BE2C (cell line): Measurements from ENCODE around the gene HIRIP3.
"Not testable (repeated sequence)": the region's sequence is repeated elsewhere in the genome, so short reads cannot be mapped to it uniquely, and the experiment has no call there.

Source experiments
- DNase-seq: peaks from one replicate; pipeline ENCODE4 v3.0.0-alpha.2; 2020
- H3K27me3 ChIP-seq: fragments of 250-450 bp; sonication (Bioruptor Pico); 2 replicates; pipeline ENCODE4 v1.5.1; 2020; ENCODE audit warnings: mild to moderate bottlenecking
- H3K36me3 ChIP-seq: fragments of 250-450 bp; sonication (Bioruptor Pico); 2 replicates; pipeline ENCODE4 v1.5.1; 2020; ENCODE audit warnings: mild to moderate bottlenecking
- H3K4me1 ChIP-seq: fragments of 250-450 bp; sonication (Bioruptor Pico); 2 replicates; pipeline ENCODE4 v1.5.1; 2020
- H3K4me3 ChIP-seq: 2 replicates; pipeline ENCODE4 v1.5.1; 2011; ENCODE audit warnings: low read depth, low read length
- H3K9me3 ChIP-seq: fragments of 250-450 bp; sonication (Bioruptor Pico); 2 replicates; pipeline ENCODE4 v1.5.1; 2020
- TF ChIP-seq, protein P1 (sequence below): IDR thresholded peaks from 2 replicates; pipeline ENCODE4 v1.5.1; 2012; ENCODE audit warnings: mild to moderate bottlenecking, low read depth, low read length

The HIRIP3 gene

DNA sequence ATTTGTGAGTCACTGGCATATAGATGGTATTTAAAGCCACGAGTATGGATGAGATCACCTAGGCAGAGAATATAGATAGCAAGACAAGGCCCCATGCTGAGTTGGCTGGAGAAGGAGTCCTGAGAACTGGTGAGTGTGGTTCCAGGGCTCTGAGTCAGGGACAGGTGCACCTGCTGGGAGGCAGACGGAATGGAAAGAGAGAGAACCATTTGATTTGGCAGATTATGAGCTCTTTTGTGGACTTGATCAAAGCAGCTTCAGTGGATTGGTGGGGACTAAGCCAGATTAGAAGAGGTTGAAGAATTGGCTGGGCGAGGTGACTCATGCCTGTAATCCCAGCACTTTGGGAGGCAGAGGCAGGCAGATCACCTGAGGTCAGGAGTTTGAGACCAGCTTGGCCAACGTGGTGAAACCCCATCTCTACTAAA lies 23.3 kb upstream of the HIRIP3 start:
- no peak for DNase-seq
- no peaks in the 10 kb centered on the region for H3K9me3 ChIP-seq
- no peak overlapping the region for H3K4me3 ChIP-seq
- H3K36me3 ChIP-seq: no peaks in the 10 kb centered on the region
- no peaks in the 10 kb centered on the region for H3K4me1 ChIP-seq
- H3K27me3 ChIP-seq: no peaks in the 10 kb centered on the region
- TF ChIP-seq, protein P1, sequence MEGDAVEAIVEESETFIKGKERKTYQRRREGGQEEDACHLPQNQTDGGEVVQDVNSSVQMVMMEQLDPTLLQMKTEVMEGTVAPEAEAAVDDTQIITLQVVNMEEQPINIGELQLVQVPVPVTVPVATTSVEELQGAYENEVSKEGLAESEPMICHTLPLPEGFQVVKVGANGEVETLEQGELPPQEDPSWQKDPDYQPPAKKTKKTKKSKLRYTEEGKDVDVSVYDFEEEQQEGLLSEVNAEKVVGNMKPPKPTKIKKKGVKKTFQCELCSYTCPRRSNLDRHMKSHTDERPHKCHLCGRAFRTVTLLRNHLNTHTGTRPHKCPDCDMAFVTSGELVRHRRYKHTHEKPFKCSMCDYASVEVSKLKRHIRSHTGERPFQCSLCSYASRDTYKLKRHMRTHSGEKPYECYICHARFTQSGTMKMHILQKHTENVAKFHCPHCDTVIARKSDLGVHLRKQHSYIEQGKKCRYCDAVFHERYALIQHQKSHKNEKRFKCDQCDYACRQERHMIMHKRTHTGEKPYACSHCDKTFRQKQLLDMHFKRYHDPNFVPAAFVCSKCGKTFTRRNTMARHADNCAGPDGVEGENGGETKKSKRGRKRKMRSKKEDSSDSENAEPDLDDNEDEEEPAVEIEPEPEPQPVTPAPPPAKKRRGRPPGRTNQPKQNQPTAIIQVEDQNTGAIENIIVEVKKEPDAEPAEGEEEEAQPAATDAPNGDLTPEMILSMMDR: no peak

DNA sequence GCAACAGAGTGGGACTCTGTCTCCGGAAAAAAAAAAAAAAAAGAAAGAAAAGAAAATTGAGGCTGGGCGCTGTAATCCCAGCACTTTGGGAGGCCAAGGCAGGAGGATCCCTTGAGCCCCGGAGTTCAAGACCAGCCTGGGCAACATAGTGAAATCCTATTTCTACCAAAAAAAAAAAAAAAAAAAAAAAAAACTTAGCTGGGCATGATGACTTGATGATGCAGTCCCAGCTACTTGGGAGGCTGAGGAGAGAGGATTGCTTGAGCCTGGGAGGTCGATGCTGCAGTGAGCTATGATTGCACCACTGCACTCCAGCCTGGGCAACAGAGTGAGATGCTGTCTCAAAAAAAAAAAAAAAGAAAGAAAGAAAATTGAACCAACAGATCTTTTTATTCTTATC lies 22.5 kb upstream of the HIRIP3 start:
- not testable (repeated sequence) for H3K36me3 ChIP-seq, DNase-seq, H3K4me1 ChIP-seq, H3K4me3 ChIP-seq, H3K27me3 ChIP-seq, H3K9me3 ChIP-seq

DNA sequence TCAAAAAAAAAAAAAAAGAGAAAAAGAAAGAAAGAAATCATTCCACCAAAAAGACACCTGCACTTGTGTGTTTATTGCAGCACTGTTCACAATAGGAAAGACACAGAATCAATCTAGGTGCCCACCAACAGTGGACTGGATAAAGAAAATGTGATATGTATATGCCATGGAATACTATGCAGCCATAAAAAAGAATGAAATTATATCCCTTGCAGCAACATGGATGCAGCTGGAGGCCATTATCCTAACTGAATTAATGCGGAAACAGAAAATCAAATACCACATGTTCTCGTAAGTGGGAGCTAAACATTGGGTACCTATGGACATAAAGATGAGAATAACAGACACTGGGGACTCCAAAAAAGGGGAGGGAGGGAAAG lies 21.9 kb upstream of the HIRIP3 start:
- no peak for DNase-seq
- H3K4me3 ChIP-seq: no peak overlapping the region
- TF ChIP-seq, protein P1: no peak

DNA sequence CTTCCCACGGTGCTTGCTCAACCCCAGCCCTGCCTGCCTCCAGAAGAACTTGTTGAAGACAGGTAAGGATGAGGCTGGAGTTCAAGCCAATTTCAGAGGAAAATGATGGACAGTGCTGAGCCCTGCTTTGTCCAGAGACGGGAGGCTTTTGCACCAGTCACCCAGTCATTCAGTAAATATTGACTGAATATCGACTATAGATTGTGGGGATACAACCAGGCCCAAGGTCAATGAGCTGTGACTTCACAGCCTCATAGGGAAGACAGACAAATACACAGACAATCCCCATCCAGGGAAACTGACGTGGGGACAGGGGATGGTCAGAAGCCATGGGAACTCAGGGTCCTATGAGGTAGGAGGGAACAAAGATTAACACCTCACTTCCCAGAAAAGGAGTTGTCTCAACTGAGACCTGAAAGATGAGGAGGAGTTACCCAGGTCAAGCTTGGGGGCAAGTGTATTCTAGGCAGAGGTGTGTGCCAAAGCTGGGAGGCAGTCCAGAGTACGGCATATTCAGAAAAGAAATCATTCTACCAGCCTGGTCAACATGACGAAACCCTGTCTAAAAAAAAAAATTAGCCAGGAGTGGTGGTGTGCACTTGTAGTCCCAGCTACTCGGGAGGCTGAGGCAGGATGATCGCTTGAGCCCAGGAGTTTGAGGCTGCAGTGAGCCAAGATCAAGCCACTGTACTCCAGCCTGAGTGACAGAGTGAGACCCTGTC lies 21.3 kb upstream of the HIRIP3 start:
- Histone ChIP-seq H3K4me3 (no peak overlapping the region), H3K4me1 (no peaks in the 10 kb centered on the region), H3K9me3 (no peaks in the 10 kb centered on the region), H3K36me3 (no peaks in the 10 kb centered on the region), H3K27me3 (no peaks in the 10 kb centered on the region)
- DNase-seq: no peak
- TF ChIP-seq, protein P1: no peak

More for the DNA sequence above, 21.9 kb upstream of the HIRIP3 start:
- no peaks in the 10 kb centered on the region for H3K4me1 ChIP-seq
- no peaks in the 10 kb centered on the region for H3K27me3 ChIP-seq
- H3K36me3 ChIP-seq: no peaks in the 10 kb centered on the region
- H3K9me3 ChIP-seq: no peaks in the 10 kb centered on the region

DNA sequence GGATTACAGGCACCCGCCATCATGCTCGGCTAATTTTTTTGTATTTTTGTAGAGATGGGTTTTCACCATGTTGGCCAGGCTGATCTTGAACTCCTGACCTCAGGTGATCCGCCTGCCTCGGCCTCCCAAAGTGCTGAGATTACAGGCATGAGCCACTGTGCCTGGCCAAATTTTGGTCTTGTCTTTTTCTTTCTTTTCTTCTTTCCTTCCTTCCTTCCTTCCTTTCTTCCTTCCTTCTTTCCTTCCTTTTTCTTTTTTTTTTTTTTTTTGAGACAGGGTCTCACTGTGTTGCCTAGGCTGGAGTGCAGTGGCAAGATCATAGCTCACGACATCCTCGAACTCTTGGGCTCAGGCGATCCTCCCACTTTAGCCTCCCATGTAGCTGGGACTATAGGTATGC lies 20.0 kb upstream of the HIRIP3 start:
- not testable (repeated sequence) for H3K27me3 ChIP-seq, H3K4me3 ChIP-seq, H3K9me3 ChIP-seq, H3K4me1 ChIP-seq, DNase-seq, H3K36me3 ChIP-seq

DNA sequence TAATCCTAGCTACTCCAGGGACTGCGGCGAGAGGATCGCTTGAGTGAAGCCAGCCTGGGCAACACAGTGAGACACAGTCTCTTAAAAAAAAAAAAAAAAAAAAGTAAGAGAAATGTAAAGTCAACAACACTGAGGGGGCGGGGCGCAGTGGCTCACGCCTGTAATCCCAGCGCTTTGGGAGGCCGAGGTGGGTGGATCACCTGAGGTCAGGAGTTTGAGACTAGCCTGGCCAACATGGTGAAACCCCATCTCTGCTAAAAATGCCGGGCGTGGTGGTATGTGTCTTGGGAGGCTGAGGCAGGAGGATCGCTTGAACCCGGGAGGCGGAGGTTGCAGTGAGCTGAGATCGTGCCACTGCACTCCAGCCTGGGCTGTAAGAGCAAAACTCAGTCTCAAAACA lies 17.2 kb upstream of the HIRIP3 start:
- H3K9me3 ChIP-seq, H3K4me3 ChIP-seq, H3K4me1 ChIP-seq, H3K36me3 ChIP-seq, H3K27me3 ChIP-seq, DNase-seq: not testable (repeated sequence)

DNA sequence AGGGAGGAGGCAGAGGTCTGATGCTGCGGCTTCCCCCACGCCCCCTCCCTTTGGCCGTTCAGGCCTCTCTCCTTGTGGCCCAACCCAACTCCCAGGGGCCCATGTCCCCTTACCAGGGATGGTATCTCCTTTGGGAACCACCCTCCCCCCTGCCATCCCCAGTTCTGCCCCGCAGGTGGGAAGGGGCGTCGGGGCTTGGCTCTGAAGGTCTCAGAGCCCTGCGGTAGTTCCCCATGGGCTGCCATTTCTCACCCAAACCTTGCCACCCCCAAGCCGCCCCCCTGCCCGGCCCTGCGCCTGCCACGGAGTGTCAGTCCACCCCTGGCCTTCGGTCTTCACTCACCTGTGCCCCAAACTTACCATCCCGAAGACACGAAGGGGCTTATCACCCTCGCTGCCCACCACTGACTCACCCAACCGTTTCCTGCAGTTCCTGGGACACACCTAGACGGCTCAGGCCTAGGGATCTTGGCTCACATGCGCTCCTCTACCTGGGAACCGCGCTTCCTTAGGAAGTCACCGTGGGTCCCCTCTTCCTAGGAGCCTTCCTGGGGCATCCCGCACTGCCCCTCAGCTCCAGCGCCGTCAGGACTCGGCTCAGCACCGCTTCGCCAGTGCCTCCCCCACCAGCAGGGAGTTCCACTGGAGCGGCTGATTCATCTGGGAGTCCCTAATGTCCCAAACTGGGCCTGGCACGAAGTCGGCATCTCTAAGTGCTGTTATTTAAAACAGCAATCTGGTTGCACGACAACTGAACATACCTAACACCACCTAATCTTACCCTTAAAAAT lies 16.5 kb upstream of the HIRIP3 start:
- Histone ChIP-seq H3K36me3 (no peaks in the 10 kb centered on the region), H3K9me3 (no peaks in the 10 kb centered on the region), H3K4me1 (no peaks in the 10 kb centered on the region), H3K27me3 (no peaks in the 10 kb centered on the region), H3K4me3 (no peak overlapping the region; the same call in 1 of the 2 replicates)
- no peak for DNase-seq
- TF ChIP-seq, protein P1: no peak
